KOPT-K1 (cell line): Measurements from ENCODE around the gene KLF7.

Experiments used
- H3K27ac ChIP-seq: fragments of 200-600 bp; sonication (generic); 2 replicates; pipeline ENCODE4 v1.5.1; 2016; ENCODE audit warnings: antibody characterized with exemption, mild to moderate bottlenecking, low read depth, low read length; ENCODE audit not compliant: poor library complexity, severe bottlenecking
- H3K36me3 ChIP-seq: fragments of 200-600 bp; sonication (generic); 2 replicates; pipeline ENCODE4 v1.5.1; 2017; ENCODE audit warnings: antibody characterized with exemption, mild to moderate bottlenecking, low read length, moderate library complexity; ENCODE audit not compliant: insufficient read depth
- H3K9me3 ChIP-seq: fragments of 200-600 bp; sonication (generic); 2 replicates; pipeline ENCODE4 v1.5.1; 2017; ENCODE audit warnings: antibody characterized with exemption, low read length, mild to moderate bottlenecking; ENCODE audit not compliant: insufficient read depth, poor library complexity, severe bottlenecking

KLF7 gene

GRCh38 chr2:207182911-207183310 is 17.2 kb upstream of the KLF7 start:
- Histone ChIP-seq H3K27ac (no peak overlapping the region), H3K9me3 (no peaks in the 10 kb centered on the region), H3K36me3 (no peaks in the 10 kb centered on the region)

GRCh38 chr2:207181526-207182274 is 16.0 kb upstream of the KLF7 start:
- Histone ChIP-seq H3K36me3 (no peaks in the 10 kb centered on the region), H3K9me3 (no peaks in the 10 kb centered on the region), H3K27ac (no peak overlapping the region)

DNA sequence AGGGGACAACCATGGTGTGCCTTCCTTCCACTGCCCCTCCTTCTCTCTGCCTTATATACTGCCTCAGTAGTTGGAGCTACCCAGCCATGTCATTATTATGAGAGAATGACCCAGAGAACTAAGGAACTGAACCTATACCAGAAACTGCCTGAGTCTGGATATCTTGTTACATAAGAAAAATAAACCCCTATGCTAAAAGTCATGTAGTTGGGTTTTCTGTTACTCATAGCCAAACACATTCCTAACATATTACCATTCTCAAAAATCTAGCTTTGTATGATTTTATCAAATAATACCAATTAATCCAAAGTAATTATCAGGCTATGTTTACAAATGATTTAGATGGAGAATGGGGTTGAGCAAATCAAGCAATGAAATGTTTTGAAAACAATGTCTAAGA is 15.0 kb upstream of the KLF7 start:
- no peaks in the 10 kb centered on the region for H3K9me3 ChIP-seq
- H3K36me3 ChIP-seq, result no peaks in the 10 kb centered on the region
- H3K27ac ChIP-seq, result no peak overlapping the region

DNA sequence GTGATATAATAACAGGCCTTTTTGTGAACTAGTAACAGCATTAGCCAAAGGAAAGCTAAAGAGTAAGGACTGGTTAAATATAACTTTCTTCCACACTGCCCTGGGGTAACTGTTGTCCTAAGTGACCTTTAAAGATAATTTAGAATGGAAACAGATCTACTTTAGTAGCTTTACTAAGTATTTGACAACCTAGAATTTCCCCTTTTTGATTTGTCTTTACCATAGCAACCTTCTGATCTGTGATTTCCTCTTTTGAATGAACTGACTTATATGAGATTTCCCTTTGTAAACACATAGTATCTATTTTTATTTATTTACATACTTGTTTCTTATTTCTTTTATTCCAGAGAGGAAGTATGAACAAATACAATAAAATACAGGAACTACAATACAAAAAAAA is 10.5 kb upstream of the KLF7 start:
- H3K36me3 ChIP-seq, result no peaks in the 10 kb centered on the region
- H3K9me3 ChIP-seq, result no peaks in the 10 kb centered on the region
- H3K27ac ChIP-seq, result no peak overlapping the region

DNA sequence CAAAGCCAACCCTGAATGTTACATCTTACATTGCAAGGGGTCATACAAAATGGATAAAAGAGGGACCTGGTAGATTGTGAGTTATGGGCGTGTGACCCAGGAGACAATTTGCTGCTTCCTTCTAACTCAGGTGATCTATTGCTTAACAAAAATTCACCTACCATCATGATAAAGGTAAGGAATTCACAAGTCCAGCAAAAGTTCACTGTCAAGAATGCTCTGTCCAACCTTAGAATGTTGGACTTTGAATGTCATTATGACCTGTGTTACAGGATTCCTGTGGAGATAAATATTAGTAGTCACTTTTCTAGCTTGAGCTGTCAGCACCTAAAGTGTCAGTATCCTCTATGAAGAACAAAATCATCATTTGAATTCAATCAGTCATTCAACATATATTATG is 7.9 kb upstream of the KLF7 start:
- Histone ChIP-seq H3K36me3 (no peaks in the 10 kb centered on the region), H3K27ac (no peak overlapping the region), H3K9me3 (no peaks in the 10 kb centered on the region)

- Histone ChIP-seq H3K27ac (no peak overlapping the region), H3K36me3 (no peaks in the 10 kb centered on the region), H3K9me3 (no peaks in the 10 kb centered on the region)
These were observed 1.6 kb upstream of the KLF7 start for GRCh38 chr2:207167099-207167923.

- Histone ChIP-seq H3K9me3 (no peaks in the 10 kb centered on the region), H3K36me3 (no peaks in the 10 kb centered on the region), H3K27ac (peak overlapping the region; percentile 56)
These were observed 776 bp upstream of the KLF7 start for GRCh38 chr2:207166349-207167098.

DNA sequence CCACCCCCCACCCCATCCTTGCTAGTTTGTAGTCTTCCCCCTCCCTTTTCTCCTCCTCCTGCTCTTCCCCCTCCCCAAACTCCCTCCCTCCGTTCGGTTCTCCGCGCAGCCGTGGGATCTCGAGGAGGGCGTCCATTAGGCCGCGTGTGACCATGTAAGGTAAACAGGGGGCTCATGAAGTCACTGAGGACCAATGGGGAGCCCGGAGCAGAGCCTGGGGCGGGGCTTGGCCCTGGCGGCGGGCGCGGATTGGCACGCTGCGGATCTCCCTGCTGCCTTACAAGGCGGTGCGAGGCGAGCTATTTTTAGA is 246 bp upstream of the KLF7 start:
- no peaks in the 10 kb centered on the region for H3K36me3 ChIP-seq
- H3K27ac ChIP-seq, result peak overlapping the region; percentile 56
- H3K9me3 ChIP-seq, result no peaks in the 10 kb centered on the region

DNA sequence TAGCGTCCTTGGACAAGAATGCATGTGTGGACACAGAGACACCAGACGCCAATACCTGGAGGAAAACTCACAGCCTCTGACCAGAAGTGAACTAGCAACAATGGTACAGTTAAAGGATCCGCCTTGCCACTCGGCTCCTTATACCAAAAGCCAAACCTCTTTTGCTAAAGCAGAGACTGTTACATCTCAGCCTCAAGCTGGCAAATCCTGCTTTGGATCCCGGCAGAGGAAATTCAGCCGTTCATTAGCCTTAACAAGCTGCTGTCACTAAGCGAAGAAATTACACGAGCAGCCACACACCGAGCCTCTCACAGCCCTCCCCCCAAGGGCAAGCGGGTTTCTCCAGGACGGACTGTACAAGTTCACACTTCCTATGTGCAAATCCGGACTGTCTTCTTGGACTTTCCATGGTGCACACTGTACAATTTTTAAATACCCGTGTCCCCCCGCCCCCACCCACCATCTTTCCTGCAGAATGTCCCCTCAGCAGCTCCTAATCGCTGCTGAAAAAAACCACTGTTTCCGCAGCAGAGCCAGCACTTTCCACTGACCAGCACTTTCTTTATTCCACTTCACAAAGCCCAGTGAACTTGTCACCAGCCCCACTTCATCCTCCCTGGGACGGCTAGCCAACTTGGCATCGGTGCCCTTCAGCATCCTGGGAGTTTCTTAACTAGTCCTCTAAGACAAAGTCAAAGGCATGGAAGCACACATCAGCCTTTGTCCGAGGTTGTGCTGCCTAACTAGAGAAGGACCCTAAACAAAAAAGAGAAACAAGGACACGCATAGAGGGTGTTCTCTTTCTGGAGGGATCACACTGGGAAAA is 1.5 kb downstream of the KLF7 start:
- Histone ChIP-seq H3K27ac (no peak overlapping the region), H3K9me3 (no peaks in the 10 kb centered on the region), H3K36me3 (no peaks in the 10 kb centered on the region)

- Histone ChIP-seq H3K27ac (no peak overlapping the region), H3K36me3 (no peaks in the 10 kb centered on the region), H3K9me3 (no peaks in the 10 kb centered on the region)
These were observed 2.1 kb downstream of the KLF7 start for GRCh38 chr2:207163756-207164005.

- Histone ChIP-seq H3K36me3 (no peaks in the 10 kb centered on the region), H3K27ac (no peak overlapping the region), H3K9me3 (no peaks in the 10 kb centered on the region)
These were observed 2.5 kb downstream of the KLF7 start for GRCh38 chr2:207163053-207163755.

- Histone ChIP-seq H3K36me3 (no peaks in the 10 kb centered on the region), H3K9me3 (no peaks in the 10 kb centered on the region), H3K27ac (no peak overlapping the region)
These were observed 3.4 kb downstream of the KLF7 start for GRCh38 chr2:207162316-207162715.

DNA sequence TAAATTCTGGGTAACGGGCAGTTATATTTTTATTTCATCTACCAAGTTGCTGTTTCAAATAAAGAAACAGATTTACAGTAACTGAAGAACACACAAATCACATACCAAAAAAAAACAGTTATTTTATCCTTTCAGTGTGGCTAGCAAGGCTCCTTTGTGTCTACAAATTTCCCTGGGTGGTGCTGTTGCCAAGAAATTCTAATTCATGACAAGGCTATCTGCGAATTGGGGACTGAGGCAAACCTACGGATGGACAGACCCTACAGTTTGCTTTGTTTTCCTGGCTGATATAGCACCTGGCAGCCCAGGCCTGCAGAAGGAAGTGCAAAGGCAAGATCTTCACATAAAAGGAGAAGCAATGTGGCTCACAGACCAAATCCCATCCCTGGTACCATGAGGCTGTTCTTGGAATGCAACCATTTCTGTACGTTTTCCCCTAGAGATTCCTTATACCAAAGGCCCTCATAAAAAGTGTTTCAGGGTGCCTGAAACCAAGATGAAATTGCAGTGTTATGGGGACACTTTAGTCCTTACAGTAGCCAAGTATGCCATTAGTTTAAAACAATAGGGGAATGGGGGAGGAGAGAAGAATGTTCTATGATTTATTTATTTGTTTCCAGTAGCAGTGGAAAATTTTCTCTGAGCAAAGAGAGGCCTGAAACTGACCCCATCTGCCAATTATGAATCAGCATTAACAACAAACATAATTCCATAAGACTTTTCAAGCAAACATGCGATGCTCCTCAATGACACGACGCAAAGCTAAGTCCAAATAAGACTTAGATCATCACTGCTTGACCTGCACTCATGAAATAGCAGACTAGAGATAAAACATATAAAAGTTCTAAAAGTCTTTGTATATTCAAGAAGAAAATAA is 4.3 kb downstream of the KLF7 start:
- H3K9me3 ChIP-seq, result no peaks in the 10 kb centered on the region

GRCh38 chr2:207160115-207160514 is 5.6 kb downstream of the KLF7 start:
- H3K9me3 ChIP-seq, result no peaks in the 10 kb centered on the region
- no peak overlapping the region for H3K27ac ChIP-seq
- no peaks in the 10 kb centered on the region for H3K36me3 ChIP-seq

More for the DNA sequence above, 4.3 kb downstream of the KLF7 start:
- Histone ChIP-seq H3K27ac (no peak overlapping the region), H3K36me3 (no peaks in the 10 kb centered on the region)
